A673 (cell line): Measurements from ENCODE around the gene PHF19. TPM values are rescaled to one million over a fixed set of nuclear protein-coding genes. Genes with fewer than 3 reads are reported as not detected.

Experiments used
- Bru-seq: library from RNA; stranded (reverse); fragments of 400-500 nt; gene quantifications from one replicate; lab custom pipeline; 2021; lab: Mats Ljungman, UMichigan
- BruChase-seq, 2 experiments: library from RNA; stranded (reverse); fragments of 400-500 nt; gene quantifications; one replicate each; lab custom pipeline; 2021; lab: Mats Ljungman, UMichigan
- BruUV-seq: library from RNA; stranded (reverse); fragments of 400-500 nt; replicated peaks from 2 replicates; lab custom pipeline; 2021; lab: Mats Ljungman, UMichigan
- CTCF ChIA-PET: fragments of 300-600 bp; sonication (Branson Sonifier 250); formaldehyde crosslinking; loops from one replicate; lab custom pipeline; 2022; ENCODE audit warnings: antibody characterized with exemption; lab: Charles Lee
- POLR2A ChIA-PET: fragments of 300-600 bp; sonication (Branson Sonifier 250); formaldehyde crosslinking; loops from one replicate; lab custom pipeline; 2022; ENCODE audit warnings: antibody characterized with exemption; ENCODE audit not compliant: low non-redundant PET; lab: Charles Lee
- DNase-seq: peaks from one replicate; pipeline ENCODE4 v3.0.0-alpha.2; 2015; ENCODE audit warnings: low spot score
- H3K27ac ChIP-seq: fragments of 200-600 bp; sonication (generic); 2 replicates; pipeline ENCODE4 v1.5.1; 2016; ENCODE audit warnings: mixed run types, low read depth, mild to moderate bottlenecking, mixed read lengths, antibody characterized with exemption, low read length; ENCODE audit not compliant: poor library complexity, severe bottlenecking
- H3K27me3 ChIP-seq: fragments of 200-600 bp; sonication (generic); replicated peaks from 2 replicates; pipeline ENCODE4 v1.6.1; 2017; ENCODE audit warnings: mixed run types, low read depth, mild to moderate bottlenecking, mixed read lengths, antibody characterized with exemption, low read length; ENCODE audit not compliant: insufficient read depth, poor library complexity
- H3K36me3 ChIP-seq: fragments of 200-600 bp; sonication (generic); 2 replicates; pipeline ENCODE4 v1.6.1; 2016; ENCODE audit warnings: mixed run types, mild to moderate bottlenecking, mixed read lengths, antibody characterized with exemption, low read length; ENCODE audit not compliant: insufficient read depth, poor library complexity, severe bottlenecking
- H3K4me1 ChIP-seq: fragments of 200-600 bp; sonication (generic); 2 replicates; pipeline ENCODE4 v1.6.1; 2017; ENCODE audit warnings: mixed run types, mild to moderate bottlenecking, mixed read lengths, antibody characterized with exemption, low read length; ENCODE audit not compliant: insufficient read depth, poor library complexity, severe bottlenecking
- H3K4me3 ChIP-seq: fragments of 200-600 bp; sonication (generic); 2 replicates; pipeline ENCODE4 v1.5.1; 2016; ENCODE audit warnings: low read depth, mixed run types, mild to moderate bottlenecking, mixed read lengths, low read length; ENCODE audit not compliant: poor library complexity, severe bottlenecking
- H3K9me3 ChIP-seq: fragments of 200-600 bp; sonication (generic); 2 replicates; pipeline ENCODE4 v1.6.1; 2016; ENCODE audit warnings: mixed run types, low read depth, mild to moderate bottlenecking, mixed read lengths, antibody characterized with exemption, low read length; ENCODE audit not compliant: poor library complexity, severe bottlenecking
- EZH2 ChIP-seq: fragments of 200-600 bp; sonication (generic); IDR thresholded peaks from 2 replicates; pipeline ENCODE4 v1.6.1; 2017; ENCODE audit warnings: borderline replicate concordance, low read depth, mild to moderate bottlenecking, mixed read lengths, antibody characterized with exemption, low read length; ENCODE audit not compliant: poor library complexity, severe bottlenecking
- intact Hi-C: fragments of 100-400 bp; cut with micrococcal nuclease; formaldehyde crosslinking; loops from one replicate; pipeline ENCODE4 v1.10.0; 2022; ENCODE audit not compliant: unreplicated experiment
- long read RNA-seq: library from polyadenylated mRNA; stranded (forward); transcript quantifications from one replicate; pipeline ENCODE4 v2.0.0, GENCODE V29; 2022
- total RNA-seq: library from RNA; stranded (reverse); gene quantifications from 2 replicates; pipeline ENCODE4 v1.2.3, GENCODE V29; 2021
- TF ChIP-seq, protein P1 (sequence below): fragments of 300-800, 200-600 bp; sonication (generic); conservative IDR thresholded peaks from 2 replicates; pipeline ENCODE4 v1.5.1; 2017; ENCODE audit warnings: low read depth, mild to moderate bottlenecking, antibody characterized with exemption, low read length, moderate library complexity, mixed read lengths

The PHF19 gene
- total RNA-seq (75.7 and 77.4 TPM in 2 replicates), Bru-seq, nascent RNA (percentile 56 among the genes with signal in this experiment), BruChase-seq, experiment 1, labeled RNA remaining after a 2-hour chase (percentile 47 among the genes with signal in this experiment), BruChase-seq, experiment 2, labeled RNA remaining after a 6-hour chase (percentile 56 among the genes with signal in this experiment)
- long read RNA-seq, full-length matches to known transcripts = 32 of 43 reads
- long read RNA-seq, partial matches to known transcripts = 2 of 43 reads
- long read RNA-seq, other reads (novel, unspliced or antisense) = 9 of 43 reads

- Histone ChIP-seq H3K27me3 (no peaks in the 10 kb centered on the region), H3K27ac (peak within 1 kb of the TSS; percentile 86), H3K4me3 (peak within 1 kb of the TSS; percentile 96), H3K4me1 (peaks cover 22% of the 10 kb centered on the region), H3K36me3 (peaks cover 18% of the 10 kb centered on the region), H3K9me3 (no peaks in the 10 kb centered on the region)
- POLR2A ChIA-PET = no interaction called here
- intact Hi-C loops = loop anchor here (5.0 kb wide), 1 partner anchor 60 kb away; no protein-coding TSS in a partner anchor
- DNase-seq = peak; percentile 58
- no TSS peak for BruUV-seq
- no peak for TF ChIP-seq EZH2
- TF ChIP-seq, protein P1, sequence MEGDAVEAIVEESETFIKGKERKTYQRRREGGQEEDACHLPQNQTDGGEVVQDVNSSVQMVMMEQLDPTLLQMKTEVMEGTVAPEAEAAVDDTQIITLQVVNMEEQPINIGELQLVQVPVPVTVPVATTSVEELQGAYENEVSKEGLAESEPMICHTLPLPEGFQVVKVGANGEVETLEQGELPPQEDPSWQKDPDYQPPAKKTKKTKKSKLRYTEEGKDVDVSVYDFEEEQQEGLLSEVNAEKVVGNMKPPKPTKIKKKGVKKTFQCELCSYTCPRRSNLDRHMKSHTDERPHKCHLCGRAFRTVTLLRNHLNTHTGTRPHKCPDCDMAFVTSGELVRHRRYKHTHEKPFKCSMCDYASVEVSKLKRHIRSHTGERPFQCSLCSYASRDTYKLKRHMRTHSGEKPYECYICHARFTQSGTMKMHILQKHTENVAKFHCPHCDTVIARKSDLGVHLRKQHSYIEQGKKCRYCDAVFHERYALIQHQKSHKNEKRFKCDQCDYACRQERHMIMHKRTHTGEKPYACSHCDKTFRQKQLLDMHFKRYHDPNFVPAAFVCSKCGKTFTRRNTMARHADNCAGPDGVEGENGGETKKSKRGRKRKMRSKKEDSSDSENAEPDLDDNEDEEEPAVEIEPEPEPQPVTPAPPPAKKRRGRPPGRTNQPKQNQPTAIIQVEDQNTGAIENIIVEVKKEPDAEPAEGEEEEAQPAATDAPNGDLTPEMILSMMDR = no peak
- CTCF ChIA-PET = no interaction called here
Observed at GRCh38 chr9:120876842-120877240, at the start of gene PHF19. TSS of gene PHF19 (minus strand) at chr9:120877188. CDS start at chr9:120874741, 2,447 bp downstream.

DNA sequence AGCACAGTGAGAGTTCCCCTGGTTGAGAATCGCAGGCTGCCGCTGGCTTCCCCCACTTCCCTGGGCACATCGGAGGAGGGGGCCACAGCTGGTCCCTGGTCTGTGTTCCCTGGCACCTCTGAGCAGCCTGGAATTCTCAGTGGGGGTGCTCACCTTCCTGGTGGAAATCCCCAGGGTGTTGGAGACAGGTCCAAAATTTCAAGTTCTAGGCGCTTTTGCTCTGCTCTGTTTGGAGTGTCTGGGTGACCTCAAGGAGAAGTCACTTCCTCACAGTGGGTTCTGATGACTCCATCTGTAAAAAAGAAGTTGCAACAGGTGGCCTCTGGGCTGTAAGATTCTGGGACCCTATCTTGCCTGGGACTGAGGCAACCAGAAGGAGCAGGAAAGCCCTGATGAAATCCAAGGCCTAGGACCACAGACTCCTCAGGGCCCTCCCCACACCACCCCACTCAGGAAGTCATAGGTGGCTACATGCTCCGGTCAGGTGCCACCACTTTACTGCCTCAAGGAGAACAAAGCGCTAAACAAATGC, 49.5 kb upstream of the PHF19 start, which contains the start of gene TRAF1:
Gene TRAF1, minus strand, starts transcription at position 400 of the 532 bp plus-strand sequence. CDS start 721 bp downstream, outside the sequence.
- no peak for TF ChIP-seq EZH2
- TF ChIP-seq, protein P1 = no peak
- Histone ChIP-seq H3K36me3 (no peaks in the 10 kb centered on the region), H3K27me3 (no peaks in the 10 kb centered on the region), H3K4me1 (peaks cover 11% of the 10 kb centered on the region), H3K9me3 (no peaks in the 10 kb centered on the region), H3K27ac (no peak within 1 kb of the TSS), H3K4me3 (no peak within 1 kb of the TSS)
- intact Hi-C loops = no loop called here
- ChIA-PET POLR2A (interaction anchor here (0.6 kb wide), 2 partner anchors 10 to 21 kb away, joined by 3 read pairs; no protein-coding TSS in a partner anchor), CTCF (interaction anchor here (0.6 kb wide), 1 partner anchor 10 kb away, joined by 3 read pairs; no protein-coding TSS in a partner anchor)
- BruUV-seq = no TSS peak
- no peak for DNase-seq

DNA sequence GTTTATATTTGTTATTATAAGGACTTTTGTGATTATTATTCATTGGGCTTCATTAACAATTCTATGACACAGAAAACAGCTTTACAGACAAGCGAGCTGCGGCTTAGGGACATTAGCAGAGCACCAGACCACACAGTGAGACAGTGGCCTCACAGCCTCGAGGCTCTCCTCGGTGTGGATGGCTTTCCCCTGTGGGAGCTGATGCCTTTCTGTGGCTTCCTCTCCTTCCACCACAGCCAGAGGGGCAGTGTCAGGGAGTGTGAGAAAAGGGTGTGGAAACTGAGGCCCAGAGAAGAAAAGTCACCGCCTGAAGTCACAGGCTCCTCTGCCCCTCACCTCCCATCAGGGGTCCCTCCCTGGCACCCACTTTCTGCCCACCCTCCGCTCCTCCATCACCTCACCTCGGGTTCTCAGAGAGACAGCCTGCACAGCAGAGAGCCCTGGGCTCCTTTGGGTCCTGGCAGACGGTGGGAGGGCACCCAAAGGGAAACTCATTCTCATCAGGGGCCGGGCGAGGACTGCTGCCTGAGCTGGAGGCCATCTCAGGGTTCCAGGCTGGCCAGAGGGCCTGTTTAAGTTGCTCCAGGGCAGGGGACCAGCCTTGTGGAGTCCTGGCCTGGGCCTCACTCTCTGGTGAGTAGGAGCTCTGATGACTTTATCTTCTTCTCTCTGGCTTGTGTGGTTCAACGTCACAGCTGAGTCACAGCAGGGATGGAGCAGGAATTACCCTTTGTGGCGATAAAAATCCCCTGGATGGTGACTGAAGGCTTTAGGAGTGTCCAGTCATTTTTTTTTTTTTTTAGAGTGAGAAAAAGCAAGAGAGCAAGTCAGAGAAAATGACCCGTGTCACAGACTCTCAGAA, 48.8 kb upstream of the PHF19 start:
- POLR2A ChIA-PET = no interaction called here
- no peak for DNase-seq
- no peaks in the 10 kb centered on the region for H3K36me3 ChIP-seq
- CTCF ChIA-PET = interaction anchor here (0.6 kb wide), 1 partner anchor 11 kb away, joined by 3 read pairs; no protein-coding TSS in a partner anchor
- no peaks in the 10 kb centered on the region for H3K9me3 ChIP-seq
- no peaks in the 10 kb centered on the region for H3K27me3 ChIP-seq
- H3K27ac ChIP-seq = no peak overlapping the region
- no peak overlapping the region for H3K4me3 ChIP-seq
- BruUV-seq = no TSS peak
- H3K4me1 ChIP-seq = peaks cover 6% of the 10 kb centered on the region
- intact Hi-C loops = no loop called here
- TF ChIP-seq, protein P1 = no peak
- TF ChIP-seq EZH2 = no peak
